GM12892 (cell line): ENCODE measurements around the gene KCNN1.

Source experiments
- POLR2A ChIP-seq: IDR thresholded peaks from 2 replicates; pipeline ENCODE4 v1.6.1; 2011; ENCODE audit warnings: low read depth, low read length, control low read depth
- POLR2AphosphoS5 ChIP-seq: IDR thresholded peaks from 2 replicates; pipeline ENCODE4 v1.6.1; 2011; ENCODE audit warnings: low read depth, low read length, control low read depth

GRCh38 chr19:18001777-18002345 lies 35.0 kb downstream of the KCNN1 start:
- no peak for TF ChIP-seq POLR2A
- TF ChIP-seq POLR2AphosphoS5: no peak
